HepG2 (cell line): ENCODE data around the gene PROCR. TPM values are rescaled to one million over a fixed set of nuclear protein-coding genes. Genes with fewer than 3 reads are reported as not detected.

Experiments
- AGO1 ChIP-seq: fragments of 200-400 bp; formaldehyde crosslinking; IDR thresholded peaks from 2 replicates; pipeline ENCODE4 v1.6.1; 2017; ENCODE audit warnings: mild to moderate bottlenecking, low read depth, low read length, moderate library complexity; ENCODE audit not compliant: poor library complexity, severe bottlenecking
- ASH2L ChIP-seq: fragments of 300-600, 200-600 bp; sonication (generic); IDR thresholded peaks from 2 replicates; pipeline ENCODE4 v1.7.0; 2017; ENCODE audit warnings: low read depth, mild to moderate bottlenecking, moderate library complexity, mixed read lengths, low read length; ENCODE audit not compliant: insufficient read length
- CENPX ChIP-seq: sonication (generic); formaldehyde crosslinking; IDR thresholded peaks from 2 replicates; pipeline ENCODE4 v1.9.0; 2021; ENCODE audit warnings: mild to moderate bottlenecking, missing genetic modification reagents, moderate library complexity
- HIVEP1 ChIP-seq: sonication (generic); formaldehyde crosslinking; IDR thresholded peaks from 2 replicates; pipeline ENCODE4 v1.4.0; 2020; ENCODE audit warnings: mild to moderate bottlenecking, missing genetic modification reagents
- JARID2 ChIP-seq: sonication (generic); formaldehyde crosslinking; IDR thresholded peaks from 2 replicates; pipeline ENCODE4 v1.8.1; 2023; ENCODE audit warnings: missing genetic modification reagents, inconsistent platforms; ENCODE audit not compliant: insufficient replicate concordance
- RAD21 ChIP-seq: fragments of 450-650 bp; formaldehyde crosslinking; IDR thresholded peaks from 2 replicates; pipeline ENCODE4 v1.5.0; 2020; ENCODE audit warnings: mild to moderate bottlenecking
- SIN3B ChIP-seq: fragments of 150-350 bp; IDR thresholded peaks from 2 replicates; pipeline ENCODE4 v1.6.1; 2014; ENCODE audit warnings: low read length
- SP5 ChIP-seq: IDR thresholded peaks from 2 replicates; pipeline ENCODE4 v1.6.1; 2016; ENCODE audit warnings: low read depth, borderline replicate concordance
- ZNF446 ChIP-seq: sonication (generic); formaldehyde crosslinking; IDR thresholded peaks from 2 replicates; pipeline ENCODE4 v1.5.0; 2020; ENCODE audit warnings: mild to moderate bottlenecking, missing genetic modification reagents
- ZNF724P ChIP-seq: sonication (generic); formaldehyde crosslinking; IDR thresholded peaks from 2 replicates; pipeline ENCODE4 v1.8.0; 2022; ENCODE audit warnings: missing genetic modification reagents, borderline replicate concordance
- ZNF816 ChIP-seq: sonication (generic); formaldehyde crosslinking; IDR thresholded peaks from 2 replicates; pipeline ENCODE4 v1.8.0; 2022; ENCODE audit warnings: missing genetic modification reagents, mild to moderate bottlenecking, borderline replicate concordance
- ZSCAN25 ChIP-seq: sonication (generic); formaldehyde crosslinking; IDR thresholded peaks from 2 replicates; pipeline ENCODE4 v1.8.0; 2022; ENCODE audit warnings: mild to moderate bottlenecking, missing genetic modification reagents
- ZSCAN29 ChIP-seq: sonication (generic); formaldehyde crosslinking; conservative IDR thresholded peaks from 2 replicates; pipeline ENCODE4 v1.4.0; 2020; ENCODE audit warnings: mild to moderate bottlenecking, missing genetic modification reagents
- polyA plus RNA-seq, 8 experiments: library from polyadenylated mRNA; depleted of rRNA in 3 of 8; stranded (reverse) in 7 of 8; unstranded in 1 of 8; fragments of >200 nt; fragmentation: Illumina TruSeq in 4 of 8; extraction: Trizol in 4 of 8; gene quantifications; 2 replicates each; pipeline versions ENCODE4 v1.2.1 to v1.2.3, GENCODE V29; 2011 to 2016; ENCODE audit warnings: low read depth in 4 of 8, missing spikeins in 1 of 8, mixed read lengths in 1 of 8; ENCODE audit not compliant: insufficient read depth in 1 of 8
- total RNA-seq, 5 experiments: library from RNA; depleted of rRNA; stranded (reverse); fragments of >200 nt; fragmentation: Illumina TruSeq; extraction: Trizol; gene quantifications; 2 replicates each; pipeline ENCODE4 v1.2.3, GENCODE V29; 2016; ENCODE audit warnings: low read depth in 1 of 5
- TF ChIP-seq, protein P1 (sequence below): sonication (generic); formaldehyde crosslinking; IDR thresholded peaks from 2 replicates; pipeline ENCODE4 v1.9.0; 2021; ENCODE audit warnings: missing genetic modification reagents, mild to moderate bottlenecking, borderline replicate concordance
- TF ChIP-seq, protein P2 (sequence below): sonication (generic); formaldehyde crosslinking; IDR thresholded peaks from 2 replicates; pipeline ENCODE4 v1.4.0; 2020; ENCODE audit warnings: missing genetic modification reagents
- TF ChIP-seq, protein P3 (sequence below): sonication (generic); formaldehyde crosslinking; IDR thresholded peaks from 2 replicates; pipeline ENCODE4 v1.4.0; 2020; ENCODE audit warnings: missing genetic modification reagents, borderline replicate concordance
- TF ChIP-seq, protein P4 (sequence below): sonication (generic); formaldehyde crosslinking; IDR thresholded peaks from 2 replicates; pipeline ENCODE4 v1.4.0; 2020; ENCODE audit warnings: low read depth, missing genetic modification reagents
- TF ChIP-seq, protein P5 (sequence below): IDR thresholded peaks from 2 replicates; pipeline ENCODE4 v1.6.1; 2012; ENCODE audit warnings: low read depth, low read length, improper control_type of control experiment

Gene PROCR
- total and polyA plus RNA-seq, 2 of the 13 experiments (the other 11 are each of a cell fraction or from before 2014, with no cell fraction given) = 1.4 to 1.7 TPM

DNA sequence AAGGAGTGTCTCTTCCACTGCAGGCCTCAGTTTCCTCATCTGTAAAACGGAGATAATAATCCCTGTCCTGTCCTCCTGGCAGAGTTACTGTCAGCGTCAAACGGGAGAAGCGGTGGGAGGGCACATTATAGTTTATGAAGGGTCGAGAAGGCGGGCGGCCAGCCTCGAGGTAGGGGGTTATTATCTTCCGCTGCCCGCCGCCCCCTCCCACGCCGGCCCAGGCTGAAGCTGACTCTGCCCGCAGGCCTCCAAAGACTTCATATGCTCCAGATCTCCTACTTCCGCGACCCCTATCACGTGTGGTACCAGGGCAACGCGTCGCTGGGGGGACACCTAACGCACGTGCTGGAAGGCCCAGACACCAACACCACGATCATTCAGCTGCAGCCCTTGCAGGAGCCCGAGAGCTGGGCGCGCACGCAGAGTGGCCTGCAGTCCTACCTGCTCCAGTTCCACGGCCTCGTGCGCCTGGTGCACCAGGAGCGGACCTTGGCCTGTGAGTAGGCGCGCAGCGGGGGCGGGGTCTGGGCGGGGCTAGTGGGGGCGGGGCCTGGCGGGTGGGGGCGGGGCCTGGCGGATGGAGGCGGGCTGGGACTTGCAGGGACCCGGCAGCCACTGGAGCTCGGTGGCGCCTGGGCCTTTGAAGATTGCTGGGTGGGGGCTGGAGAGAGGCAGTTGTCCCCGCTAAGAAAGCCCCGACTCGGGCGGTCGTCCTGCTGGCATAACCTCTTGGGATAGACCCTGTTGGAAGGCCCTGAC, 2.8 kb downstream of the PROCR start (continued):
- TF ChIP-seq ZSCAN25 = peak; percentile 69; the same call in 1 of the 2 replicates
- TF ChIP-seq SIN3B = no peak
- TF ChIP-seq ZSCAN29 (CRISPR knock-in tag) = no peak
- TF ChIP-seq, protein P1, sequence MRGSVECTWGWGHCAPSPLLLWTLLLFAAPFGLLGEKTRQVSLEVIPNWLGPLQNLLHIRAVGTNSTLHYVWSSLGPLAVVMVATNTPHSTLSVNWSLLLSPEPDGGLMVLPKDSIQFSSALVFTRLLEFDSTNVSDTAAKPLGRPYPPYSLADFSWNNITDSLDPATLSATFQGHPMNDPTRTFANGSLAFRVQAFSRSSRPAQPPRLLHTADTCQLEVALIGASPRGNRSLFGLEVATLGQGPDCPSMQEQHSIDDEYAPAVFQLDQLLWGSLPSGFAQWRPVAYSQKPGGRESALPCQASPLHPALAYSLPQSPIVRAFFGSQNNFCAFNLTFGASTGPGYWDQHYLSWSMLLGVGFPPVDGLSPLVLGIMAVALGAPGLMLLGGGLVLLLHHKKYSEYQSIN (CRISPR knock-in tag) = no peak
- TF ChIP-seq CENPX (CRISPR knock-in tag) = no peak
- peak; percentile 83 for TF ChIP-seq HIVEP1 (CRISPR knock-in tag)
- TF ChIP-seq ZNF816 (CRISPR knock-in tag) = no peak
- TF ChIP-seq ZNF724P (CRISPR knock-in tag) = peak; percentile 84; the same call in 1 of the 2 replicates
- TF ChIP-seq, protein P2, sequence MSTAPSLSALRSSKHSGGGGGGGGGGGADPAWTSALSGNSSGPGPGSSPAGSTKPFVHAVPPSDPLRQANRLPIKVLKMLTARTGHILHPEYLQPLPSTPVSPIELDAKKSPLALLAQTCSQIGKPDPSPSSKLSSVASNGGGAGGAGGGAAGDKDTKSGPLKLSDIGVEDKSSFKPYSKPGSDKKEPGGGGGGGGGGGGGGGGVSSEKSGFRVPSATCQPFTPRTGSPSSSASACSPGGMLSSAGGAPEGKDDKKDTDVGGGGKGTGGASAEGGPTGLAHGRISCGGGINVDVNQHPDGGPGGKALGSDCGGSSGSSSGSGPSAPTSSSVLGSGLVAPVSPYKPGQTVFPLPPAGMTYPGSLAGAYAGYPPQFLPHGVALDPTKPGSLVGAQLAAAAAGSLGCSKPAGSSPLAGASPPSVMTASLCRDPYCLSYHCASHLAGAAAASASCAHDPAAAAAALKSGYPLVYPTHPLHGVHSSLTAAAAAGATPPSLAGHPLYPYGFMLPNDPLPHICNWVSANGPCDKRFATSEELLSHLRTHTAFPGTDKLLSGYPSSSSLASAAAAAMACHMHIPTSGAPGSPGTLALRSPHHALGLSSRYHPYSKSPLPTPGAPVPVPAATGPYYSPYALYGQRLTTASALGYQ = no peak
- TF ChIP-seq JARID2 (CRISPR knock-in tag) = peak; percentile 48
- peak; percentile 68 for TF ChIP-seq AGO1
- TF ChIP-seq, protein P3, sequence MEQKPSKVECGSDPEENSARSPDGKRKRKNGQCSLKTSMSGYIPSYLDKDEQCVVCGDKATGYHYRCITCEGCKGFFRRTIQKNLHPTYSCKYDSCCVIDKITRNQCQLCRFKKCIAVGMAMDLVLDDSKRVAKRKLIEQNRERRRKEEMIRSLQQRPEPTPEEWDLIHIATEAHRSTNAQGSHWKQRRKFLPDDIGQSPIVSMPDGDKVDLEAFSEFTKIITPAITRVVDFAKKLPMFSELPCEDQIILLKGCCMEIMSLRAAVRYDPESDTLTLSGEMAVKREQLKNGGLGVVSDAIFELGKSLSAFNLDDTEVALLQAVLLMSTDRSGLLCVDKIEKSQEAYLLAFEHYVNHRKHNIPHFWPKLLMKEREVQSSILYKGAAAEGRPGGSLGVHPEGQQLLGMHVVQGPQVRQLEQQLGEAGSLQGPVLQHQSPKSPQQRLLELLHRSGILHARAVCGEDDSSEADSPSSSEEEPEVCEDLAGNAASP (CRISPR knock-in tag) = peak; percentile 84
- TF ChIP-seq, protein P4, sequence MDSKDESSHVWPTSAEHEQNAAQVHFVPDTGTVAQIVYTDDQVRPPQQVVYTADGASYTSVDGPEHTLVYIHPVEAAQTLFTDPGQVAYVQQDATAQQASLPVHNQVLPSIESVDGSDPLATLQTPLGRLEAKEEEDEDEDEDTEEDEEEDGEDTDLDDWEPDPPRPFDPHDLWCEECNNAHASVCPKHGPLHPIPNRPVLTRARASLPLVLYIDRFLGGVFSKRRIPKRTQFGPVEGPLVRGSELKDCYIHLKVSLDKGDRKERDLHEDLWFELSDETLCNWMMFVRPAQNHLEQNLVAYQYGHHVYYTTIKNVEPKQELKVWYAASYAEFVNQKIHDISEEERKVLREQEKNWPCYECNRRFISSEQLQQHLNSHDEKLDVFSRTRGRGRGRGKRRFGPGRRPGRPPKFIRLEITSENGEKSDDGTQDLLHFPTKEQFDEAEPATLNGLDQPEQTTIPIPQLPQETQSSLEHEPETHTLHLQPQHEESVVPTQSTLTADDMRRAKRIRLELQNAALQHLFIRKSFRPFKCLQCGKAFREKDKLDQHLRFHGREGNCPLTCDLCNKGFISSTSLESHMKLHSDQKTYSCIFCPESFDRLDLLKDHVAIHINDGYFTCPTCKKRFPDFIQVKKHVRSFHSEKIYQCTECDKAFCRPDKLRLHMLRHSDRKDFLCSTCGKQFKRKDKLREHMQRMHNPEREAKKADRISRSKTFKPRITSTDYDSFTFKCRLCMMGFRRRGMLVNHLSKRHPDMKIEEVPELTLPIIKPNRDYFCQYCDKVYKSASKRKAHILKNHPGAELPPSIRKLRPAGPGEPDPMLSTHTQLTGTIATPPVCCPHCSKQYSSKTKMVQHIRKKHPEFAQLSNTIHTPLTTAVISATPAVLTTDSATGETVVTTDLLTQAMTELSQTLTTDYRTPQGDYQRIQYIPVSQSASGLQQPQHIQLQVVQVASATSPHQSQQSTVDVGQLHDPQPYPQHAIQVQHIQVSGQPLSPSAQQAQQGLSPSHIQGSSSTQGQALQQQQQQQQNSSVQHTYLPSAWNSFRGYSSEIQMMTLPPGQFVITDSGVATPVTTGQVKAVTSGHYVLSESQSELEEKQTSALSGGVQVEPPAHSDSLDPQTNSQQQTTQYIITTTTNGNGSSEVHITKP = peak; percentile 65; the same call in 1 of the 2 replicates
- TF ChIP-seq SP5 (CRISPR knock-in tag) = peak; percentile 73
- TF ChIP-seq RAD21 (CRISPR knock-in tag) = peak; percentile 44
- TF ChIP-seq ZNF446 (CRISPR knock-in tag) = 0 out of 2 replicates have a peak, but pooled peaks have one; percentile 45
- TF ChIP-seq, protein P5, sequence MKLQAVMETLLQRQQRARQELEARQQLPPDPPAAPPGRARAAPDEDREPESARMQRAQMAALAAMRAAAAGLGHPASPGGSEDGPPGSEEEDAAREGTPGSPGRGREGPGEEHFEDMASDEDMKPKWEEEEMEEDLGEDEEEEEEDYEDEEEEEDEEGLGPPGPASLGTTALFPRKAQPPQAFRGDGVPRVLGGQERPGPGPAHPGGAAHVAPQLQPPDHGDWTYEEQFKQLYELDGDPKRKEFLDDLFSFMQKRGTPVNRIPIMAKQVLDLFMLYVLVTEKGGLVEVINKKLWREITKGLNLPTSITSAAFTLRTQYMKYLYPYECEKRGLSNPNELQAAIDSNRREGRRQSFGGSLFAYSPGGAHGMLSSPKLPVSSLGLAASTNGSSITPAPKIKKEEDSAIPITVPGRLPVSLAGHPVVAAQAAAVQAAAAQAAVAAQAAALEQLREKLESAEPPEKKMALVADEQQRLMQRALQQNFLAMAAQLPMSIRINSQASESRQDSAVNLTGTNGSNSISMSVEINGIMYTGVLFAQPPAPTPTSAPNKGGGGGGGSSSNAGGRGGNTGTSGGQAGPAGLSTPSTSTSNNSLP = 0 out of 2 replicates have a peak, but pooled peaks have one; percentile 17
- peak; percentile 54 for TF ChIP-seq ASH2L
